Measurements from ENCODE around the gene HSD3B7.

DNA sequence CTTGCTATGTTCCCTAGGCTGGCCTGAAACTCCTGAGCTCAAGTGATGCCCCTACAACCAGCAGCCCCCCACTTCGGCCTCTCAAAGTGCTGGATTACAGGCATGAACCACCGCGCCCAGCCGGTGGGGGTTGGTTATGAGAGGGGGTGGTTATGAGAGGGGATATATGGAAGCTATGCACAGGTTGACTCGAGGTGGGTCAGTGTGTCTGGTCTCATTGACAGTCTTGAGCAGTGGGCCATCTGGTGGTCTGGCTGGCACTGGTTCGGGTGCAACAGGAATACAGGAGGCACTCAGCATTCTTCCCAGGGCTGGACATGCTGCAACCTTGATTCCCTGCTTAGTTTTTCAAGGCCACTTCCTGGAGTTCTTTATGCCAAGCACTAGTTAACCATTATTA, 31.0 kb downstream of the HSD3B7 start:
- TF ChIP-seq CTCF (IDR thresholded peaks at IDR 0.05) (no peak), POLR2A (IDR thresholded peaks at IDR 0.05) (no peak)

Data from gastroesophageal sphincter (tissue), 3 donors.